Left lung (tissue), 10 donors: ENCODE results near the gene FANCC. TPM values are rescaled to one million over a fixed set of nuclear protein-coding genes. Genes with fewer than 3 reads are reported as not detected.

ENCODE experiments used
- ATAC-seq: fragments of 200-7000 bp; cut with Tn5 transposase; one replicate; pipeline ENCODE4 v1.9.1; 2020; ENCODE audit warnings: moderate library complexity
- DNase-seq, 4 donors: peaks; one replicate each; pipeline ENCODE4 v3.0.0-alpha.2; 2013 to 2020
- H3K27ac ChIP-seq, 2 donors: fragments of 200-600 bp; sonication (generic) in 1 of 2; one replicate each; pipeline versions ENCODE4 v1.5.0 to v1.8.0; 2020 to 2021
- H3K27me3 ChIP-seq, 2 donors: fragments of 200-600 bp; sonication (generic) in 1 of 2; one replicate each; pipeline versions ENCODE4 v1.5.0 to v1.8.0; 2020 to 2021
- H3K36me3 ChIP-seq, 2 donors: fragments of 200-600 bp; sonication (generic) in 1 of 2; one replicate each; pipeline versions ENCODE4 v1.5.0 to v1.8.0; 2020 to 2021
- H3K4me1 ChIP-seq, 2 donors: fragments of 200-600 bp; one replicate each; pipeline ENCODE4 v1.8.0; 2021
- H3K4me3 ChIP-seq, 2 donors: fragments of 200-600 bp; sonication (generic) in 1 of 2; one replicate each; pipeline versions ENCODE4 v1.5.0 to v1.8.0; 2020 to 2021; ENCODE audit warnings: mild to moderate bottlenecking in 1 of 2
- H3K9me3 ChIP-seq, 2 donors: fragments of 200-600 bp; sonication (generic) in 1 of 2; one replicate each; pipeline versions ENCODE4 v1.5.0 to v1.8.0; 2020 to 2021
- CTCF ChIP-seq, 2 donors: fragments of 200-600 bp; sonication (generic) in 1 of 2; IDR thresholded peaks; one replicate each; pipeline versions ENCODE4 v1.5.0 to v1.8.0; 2021; ENCODE audit warnings: antibody characterized with exemption in 2 of 2
- intact Hi-C, 2 donors: fragments of 100-400 bp; cut with DNase I; formaldehyde crosslinking; loops; one replicate each; pipeline versions ENCODE4 v1.11.2 to v1.14.2; 2022
- polyA plus RNA-seq, 6 donors: library from polyadenylated mRNA; unstranded; fragments of 120-200 nt; gene quantifications; one replicate each; pipeline ENCODE4 v1.2.1, GENCODE V29; 2013; ENCODE audit not compliant: insufficient read length in 6 of 6
- total RNA-seq, 2 donors: library from RNA; stranded (reverse); fragmentation: NEBNext Ultra II Directional; extraction: Animal tissue kit (Norgen Biotek cat#: 25700); gene quantifications; one replicate each; pipeline ENCODE4 v1.2.1, GENCODE V29; 2021
- donor health status: DM: no; HTN: yes; CAD: no.
- donor health status: DM: no; HTN: no; CAD: no.

FANCC gene
- total and polyA plus RNA-seq, 8 donors, result 11.5 to 27.4 (median 25.7) TPM

GRCh38 chr9:95090023-95090791 lies 227.3 kb downstream of the FANCC start:
- H3K27ac ChIP-seq, result peak overlapping the region; percentile 58 to 72
- DNase-seq (peak in 1 of 4 donors; percentile 79), ATAC-seq (peak; percentile 9)
- TF ChIP-seq CTCF (IDR thresholded peaks at IDR 0.05), result no peak
- peaks cover 30 to 35% of the 10 kb centered on the region in 2 donors for H3K4me1 ChIP-seq
- no peaks in the 10 kb centered on the region for H3K27me3 ChIP-seq
- intact Hi-C loops, result no loop called here
- peaks cover 0 to 33% of the 10 kb centered on the region in 2 donors for H3K36me3 ChIP-seq
- no peak overlapping the region for H3K4me3 ChIP-seq
- H3K9me3 ChIP-seq, result no peaks in the 10 kb centered on the region

- peaks cover 30 to 35% of the 10 kb centered on the region in 2 donors for H3K4me1 ChIP-seq
- no peak overlapping the region for H3K4me3 ChIP-seq
- no peak for ATAC-seq
- H3K27me3 ChIP-seq, result no peaks in the 10 kb centered on the region
- DNase-seq, result no peak
- peak overlapping the region in 1 of 2 donors; percentile 58 for H3K27ac ChIP-seq
- H3K36me3 ChIP-seq, result peaks cover 0 to 39% of the 10 kb centered on the region in 2 donors
- intact Hi-C loops, result no loop called here
- H3K9me3 ChIP-seq, result no peaks in the 10 kb centered on the region
- TF ChIP-seq CTCF (IDR thresholded peaks at IDR 0.05), result no peak
These were observed 228.1 kb downstream of the FANCC start for GRCh38 chr9:95089257-95090022.

- Histone ChIP-seq H3K27ac (no peak overlapping the region), H3K4me3 (no peak overlapping the region), H3K9me3 (no peaks in the 10 kb centered on the region), H3K27me3 (no peaks in the 10 kb centered on the region), H3K4me1 (peaks cover 30 to 35% of the 10 kb centered on the region in 2 donors), H3K36me3 (peaks cover 0 to 47% of the 10 kb centered on the region in 2 donors)
- DNase-seq, result no peak
- TF ChIP-seq CTCF (IDR thresholded peaks at IDR 0.05), result no peak
- intact Hi-C loops, result no loop called here
- ATAC-seq, result no peak
These were observed 228.9 kb downstream of the FANCC start for GRCh38 chr9:95088421-95089161.

GRCh38 chr9:95087659-95088242 lies 229.8 kb downstream of the FANCC start:
- ATAC-seq (peak; percentile 15), DNase-seq (peak in 1 of 4 donors; percentile 83)

More at GRCh38 chr9:95087659-95088242, 229.8 kb downstream of the FANCC start:
- peaks cover 0 to 54% of the 10 kb centered on the region in 2 donors for H3K36me3 ChIP-seq
- peak overlapping the region in 1 of 2 donors; percentile 13 for H3K27ac ChIP-seq
- H3K4me3 ChIP-seq, result no peak overlapping the region
- intact Hi-C loops, result no loop called here
- peaks cover 25 to 33% of the 10 kb centered on the region in 2 donors for H3K4me1 ChIP-seq
- H3K27me3 ChIP-seq, result no peaks in the 10 kb centered on the region
- H3K9me3 ChIP-seq, result no peaks in the 10 kb centered on the region
- no peak for TF ChIP-seq CTCF (IDR thresholded peaks at IDR 0.05)
